Smooth muscle cell (in vitro differentiated cells): ENCODE data around the gene UQCR10. TPM values are rescaled to one million over a fixed set of nuclear protein-coding genes. Genes with fewer than 3 reads are reported as not detected.

Experiments used
- DNase-seq: peaks from one replicate; lab custom pipeline; 2025; ENCODE audit not compliant: unreplicated experiment; lab: John Stamatoyannopoulos, UW
- H2AFZ ChIP-seq: fragments of 200-600 bp; sonication (generic); 2 replicates; pipeline ENCODE4 v1.6.0; 2016; ENCODE audit warnings: antibody characterized with exemption, low read depth, mild to moderate bottlenecking
- H3F3A ChIP-seq: fragments of 200-600 bp; sonication (generic); 2 replicates; pipeline ENCODE4 v1.6.0; 2017; ENCODE audit warnings: antibody characterized with exemption, low read depth
- H3K27ac ChIP-seq: fragments of 200-600 bp; sonication (generic); 2 replicates; pipeline ENCODE4 v1.5.1; 2016; ENCODE audit warnings: low read depth, mild to moderate bottlenecking
- H3K27me3 ChIP-seq: fragments of 200-600 bp; sonication (generic); 2 replicates; pipeline ENCODE4 v1.6.1; 2016; ENCODE audit warnings: low read depth, mild to moderate bottlenecking
- H3K36me3 ChIP-seq: fragments of 200-600 bp; sonication (generic); 2 replicates; pipeline ENCODE4 v1.5.1; 2016; ENCODE audit warnings: low read depth
- H3K4me1 ChIP-seq: fragments of 200-600 bp; sonication (generic); 2 replicates; pipeline ENCODE4 v1.5.1; 2016; ENCODE audit warnings: low read depth
- H3K4me2 ChIP-seq: fragments of 200-600 bp; sonication (generic); 2 replicates; pipeline ENCODE4 v1.6.0; 2016; ENCODE audit warnings: mild to moderate bottlenecking
- H3K4me3 ChIP-seq: fragments of 200-600 bp; sonication (generic); 2 replicates; pipeline ENCODE4 v1.5.1; 2016; ENCODE audit warnings: mild to moderate bottlenecking
- H3K79me2 ChIP-seq: fragments of 200-600 bp; sonication (generic); 2 replicates; pipeline ENCODE4 v1.6.0; 2016; ENCODE audit warnings: low read depth, mild to moderate bottlenecking
- H3K9ac ChIP-seq: fragments of 200-600 bp; sonication (generic); 2 replicates; pipeline ENCODE4 v1.6.0; 2016; ENCODE audit warnings: low read depth
- H3K9me3 ChIP-seq: fragments of 200-600 bp; sonication (generic); replicated peaks from 2 replicates; pipeline ENCODE4 v1.5.1; 2016; ENCODE audit warnings: low read depth
- H4K20me1 ChIP-seq: fragments of 200-600 bp; sonication (generic); 2 replicates; pipeline ENCODE4 v1.6.0; 2016; ENCODE audit warnings: low read depth
- CTCF ChIP-seq: fragments of 200-600 bp; sonication (generic); IDR thresholded peaks from 2 replicates; pipeline ENCODE4 v1.5.1; 2017; ENCODE audit warnings: borderline replicate concordance, mild to moderate bottlenecking, antibody characterized with exemption; ENCODE audit not compliant: insufficient read depth, poor library complexity, severe bottlenecking
- WGBS: methylation state at CpG from one replicate; pipeline ENCODE4 v1.1.7; 2016; ENCODE audit warnings: low lambda C conversion rate; 5-methylcytosine and 5-hydroxymethylcytosine counted together
- polyA plus RNA-seq: library from polyadenylated mRNA; unstranded; fragments of >200 nt; fragmentation: Nextera tagmentation; extraction: Ambion mirVana; gene quantifications from 2 replicates; pipeline ENCODE4 v1.2.1, GENCODE V29; 2016
- total RNA-seq: library from RNA; depleted of rRNA; stranded (reverse); fragments of >200 nt; gene quantifications from 2 replicates; pipeline ENCODE4 v1.2.3, GENCODE V29; 2014

UQCR10 gene
- total and polyA plus RNA-seq, 2 experiments from 2014 or later = 102 to 296 TPM

- WGBS = 2% methylated on average over 31 of the region's 115 CpGs
- H3K4me2 ChIP-seq = peak within 1 kb of the TSS; percentile 74
Measured at GRCh38 chr22:29719899-29720645, 47.1 kb upstream of the UQCR10 start, which contains the start of gene CABP7. Gene CABP7, plus strand, starts transcription at chr22:29720003. Its CDS starts 422 bp downstream, at chr22:29720425.

GRCh38 chr22:29720811-29721323, 46.3 kb upstream of the UQCR10 start:
- Histone ChIP-seq H3K36me3 (no peaks in the 10 kb centered on the region), H3K27ac (no peak overlapping the region), H3K4me1 (peaks cover 3% of the 10 kb centered on the region), H3K27me3 (peaks cover 67% of the 10 kb centered on the region), H2AFZ (no peak overlapping the region), H3K79me2 (no peaks in the 10 kb centered on the region), H3K4me2 (peak overlapping the region; percentile 74), H3F3A (no peaks in the 10 kb centered on the region), H3K4me3 (no peak overlapping the region), H3K9ac (no peak overlapping the region), H3K9me3 (no peaks in the 10 kb centered on the region), H4K20me1 (no peaks in the 10 kb centered on the region)
- TF ChIP-seq CTCF = no peak
- DNase-seq = no peak
- 7% methylated on average over 39 of the region's 53 CpGs for WGBS

More at GRCh38 chr22:29719899-29720645, 47.1 kb upstream of the UQCR10 start, which contains the start of gene CABP7:
- Histone ChIP-seq H3K4me1 (peaks cover 3% of the 10 kb centered on the region), H3K36me3 (no peaks in the 10 kb centered on the region), H3F3A (no peaks in the 10 kb centered on the region), H3K4me3 (peak within 1 kb of the TSS; percentile 28), H3K27me3 (peaks cover 62% of the 10 kb centered on the region), H4K20me1 (no peaks in the 10 kb centered on the region), H3K9me3 (no peaks in the 10 kb centered on the region), H3K79me2 (no peaks in the 10 kb centered on the region), H3K27ac (no peak within 1 kb of the TSS), H2AFZ (no peak within 1 kb of the TSS), H3K9ac (no peak within 1 kb of the TSS)
- DNase-seq = no peak
- no peak for TF ChIP-seq CTCF

- 76% methylated on average over 3 of the region's 7 CpGs for WGBS
- TF ChIP-seq CTCF = no peak
- no peaks in the 10 kb centered on the region for H3K9me3 ChIP-seq
- H3K27ac ChIP-seq = no peak overlapping the region
- no peak overlapping the region for H3K4me3 ChIP-seq
- H4K20me1 ChIP-seq = no peaks in the 10 kb centered on the region
- no peak overlapping the region for H3K9ac ChIP-seq
- H3K79me2 ChIP-seq = no peaks in the 10 kb centered on the region
- no peak for DNase-seq
- H3K4me1 ChIP-seq = peaks cover 3% of the 10 kb centered on the region
- no peaks in the 10 kb centered on the region for H3F3A ChIP-seq
- no peak overlapping the region for H3K4me2 ChIP-seq
- H3K36me3 ChIP-seq = no peaks in the 10 kb centered on the region
- H2AFZ ChIP-seq = no peak overlapping the region
- peaks cover 67% of the 10 kb centered on the region for H3K27me3 ChIP-seq
Measured at GRCh38 chr22:29722151-29722550, 45.0 kb upstream of the UQCR10 start.
